BJ (cell line): Measurements from ENCODE around the gene UBAC1. TPM values are rescaled to one million over a fixed set of nuclear protein-coding genes. Genes with fewer than 3 reads are reported as not detected.

Experiments
- CTCF ChIA-PET: fragments of 350-600 bp; formaldehyde crosslinking; extraction: SDS; loops from one replicate; lab custom pipeline; 2021; ENCODE audit warnings: antibody characterized with exemption, inconsistent platforms; lab: Yijun Ruan, JAX
- POLR2A ChIA-PET: fragments of 300-600 bp; sonication (Branson Sonifier 250); formaldehyde crosslinking; extraction: SDS; loops from one replicate; lab custom pipeline; 2021; ENCODE audit warnings: antibody characterized with exemption; lab: Charles Lee
- DNase-seq: peaks from one replicate; pipeline ENCODE4 v3.0.0-alpha.2; 2011; ENCODE audit warnings: low read depth
- H3K27me3 ChIP-seq: 2 replicates; pipeline ENCODE4 v1.6.0; 2011; ENCODE audit warnings: low read length; ENCODE audit not compliant: control insufficient read depth, insufficient read depth
- H3K36me3 ChIP-seq: 2 replicates; pipeline ENCODE4 v1.5.1; 2011; ENCODE audit warnings: low read length; ENCODE audit not compliant: control insufficient read depth, insufficient read depth
- H3K4me3 ChIP-seq: 2 replicates; pipeline ENCODE4 v1.5.1; 2011; ENCODE audit warnings: low read depth, mild to moderate bottlenecking, control low read depth, low read length
- CTCF ChIP-seq: IDR thresholded peaks from 2 replicates; pipeline ENCODE4 v1.5.1; 2011; ENCODE audit warnings: low read depth, mild to moderate bottlenecking, control low read depth, inconsistent platforms, low read length, moderate library complexity; ENCODE audit not compliant: insufficient read depth
- polyA plus RNA-seq: library from polyadenylated mRNA; depleted of rRNA; stranded (reverse); fragments of >200 nt; gene quantifications from 2 replicates; pipeline ENCODE4 v1.2.3, GENCODE V29; 2011

The UBAC1 gene
- polyA plus RNA-seq, 1 experiment, result 50.2 TPM

- no peaks in the 10 kb centered on the region for H3K36me3 ChIP-seq
- CTCF ChIA-PET, result interaction anchor here (0.6 to 1.0 kb wide), 3 partner anchors 13 to 575 kb away, joined by 3 to 7 read pairs (median 3); no protein-coding TSS in a partner anchor
- no peak for TF ChIP-seq CTCF
- no peak overlapping the region for H3K4me3 ChIP-seq
- POLR2A ChIA-PET, result no interaction called here
- peaks cover 5% of the 10 kb centered on the region; the same call in 1 of the 2 replicates for H3K27me3 ChIP-seq
- no peak for DNase-seq
Measured at GRCh38 chr9:135963938-135964337, 2.8 kb upstream of the UBAC1 start.

GRCh38 chr9:135963338-135963737 lies 2.2 kb upstream of the UBAC1 start:
- DNase-seq, result no peak
- Histone ChIP-seq H3K4me3 (no peak overlapping the region), H3K27me3 (peaks cover 5% of the 10 kb centered on the region; the same call in 1 of the 2 replicates), H3K36me3 (no peaks in the 10 kb centered on the region)
- TF ChIP-seq CTCF, result no peak
- ChIA-PET CTCF (interaction anchor here (0.6 to 1.0 kb wide), 3 partner anchors 159 to 575 kb away, joined by 3 to 7 read pairs (median 3); no protein-coding TSS in a partner anchor), POLR2A (no interaction called here)

- ChIA-PET CTCF (interaction anchor here (0.6 to 1.0 kb wide), 3 partner anchors 89 to 167 kb away, joined by 3 to 7 read pairs (median 3); no protein-coding TSS in a partner anchor), POLR2A (no interaction called here)
- no peak overlapping the region for H3K4me3 ChIP-seq
- no peaks in the 10 kb centered on the region for H3K36me3 ChIP-seq
- no peak for TF ChIP-seq CTCF
- peaks cover 5% of the 10 kb centered on the region; the same call in 1 of the 2 replicates for H3K27me3 ChIP-seq
- DNase-seq, result no peak
Measured at GRCh38 chr9:135962696-135963307, 1.6 kb upstream of the UBAC1 start.

- no peak for DNase-seq
- Histone ChIP-seq H3K27me3 (peaks cover 5% of the 10 kb centered on the region; the same call in 1 of the 2 replicates), H3K4me3 (no peak overlapping the region), H3K36me3 (no peaks in the 10 kb centered on the region)
- ChIA-PET POLR2A (no interaction called here), CTCF (interaction anchor here (0.8 to 3.7 kb wide), 4 partner anchors 8 to 97 kb away, joined by 3 to 15 read pairs (median 8); no protein-coding TSS in a partner anchor)
- TF ChIP-seq CTCF, result no peak
Measured at GRCh38 chr9:135961811-135962695, 880 bp upstream of the UBAC1 start.
